GM18868 (cell line): ENCODE results near the gene MSH4.
"Not testable (repeated sequence)": the region's sequence is repeated elsewhere in the genome, so short reads cannot be mapped to it uniquely, and the experiment has no call there.

ENCODE experiments used
- ATAC-seq: cut with Tn5 transposase; IDR thresholded peaks from one replicate; pipeline ENCODE4 v1.9.1; 2021; ENCODE audit warnings: mild to moderate bottlenecking, moderate library complexity; ENCODE audit not compliant: unreplicated experiment

Gene MSH4

DNA sequence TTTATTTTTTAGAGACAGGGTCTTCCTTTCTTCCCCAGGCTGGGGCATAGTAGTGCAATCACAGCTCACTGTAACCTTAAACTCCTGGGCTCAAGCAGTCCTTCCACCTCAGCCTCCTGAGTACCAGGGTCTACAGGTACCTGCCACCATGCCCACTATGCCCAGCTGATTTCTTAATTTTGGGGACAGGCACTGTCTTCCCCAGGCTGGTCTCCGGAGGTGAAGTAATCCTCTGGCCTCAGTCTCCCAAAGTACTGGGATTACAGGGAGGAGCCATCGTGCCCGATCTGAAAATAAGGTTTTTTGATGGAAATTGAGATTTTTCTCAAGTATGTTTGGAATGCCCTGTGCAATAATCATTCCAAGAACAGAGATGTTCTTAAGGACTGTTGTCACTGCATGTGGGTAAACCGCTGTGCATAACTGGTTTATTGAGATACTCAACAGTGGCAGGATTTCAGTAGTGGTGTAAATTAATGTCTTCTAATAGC is 934 bp upstream of the MSH4 start:
- peak; percentile 6 for ATAC-seq

DNA sequence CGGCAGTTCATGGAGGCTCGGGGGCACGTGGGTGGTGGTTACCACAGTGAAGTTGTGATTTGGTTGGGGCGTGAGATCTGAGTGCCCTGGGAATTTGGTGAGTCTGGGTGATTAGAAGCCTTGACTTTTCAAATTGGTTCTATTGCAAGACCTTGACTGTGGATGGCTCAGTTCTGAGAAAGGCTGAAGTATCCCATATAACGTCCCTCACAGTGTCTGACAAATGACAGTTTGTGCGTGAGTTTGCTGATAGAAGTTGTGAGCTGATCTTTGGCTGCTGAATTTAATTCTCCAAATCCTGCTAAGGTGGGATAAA is 549 bp downstream of the MSH4 start:
- peak; percentile 8 for ATAC-seq

DNA sequence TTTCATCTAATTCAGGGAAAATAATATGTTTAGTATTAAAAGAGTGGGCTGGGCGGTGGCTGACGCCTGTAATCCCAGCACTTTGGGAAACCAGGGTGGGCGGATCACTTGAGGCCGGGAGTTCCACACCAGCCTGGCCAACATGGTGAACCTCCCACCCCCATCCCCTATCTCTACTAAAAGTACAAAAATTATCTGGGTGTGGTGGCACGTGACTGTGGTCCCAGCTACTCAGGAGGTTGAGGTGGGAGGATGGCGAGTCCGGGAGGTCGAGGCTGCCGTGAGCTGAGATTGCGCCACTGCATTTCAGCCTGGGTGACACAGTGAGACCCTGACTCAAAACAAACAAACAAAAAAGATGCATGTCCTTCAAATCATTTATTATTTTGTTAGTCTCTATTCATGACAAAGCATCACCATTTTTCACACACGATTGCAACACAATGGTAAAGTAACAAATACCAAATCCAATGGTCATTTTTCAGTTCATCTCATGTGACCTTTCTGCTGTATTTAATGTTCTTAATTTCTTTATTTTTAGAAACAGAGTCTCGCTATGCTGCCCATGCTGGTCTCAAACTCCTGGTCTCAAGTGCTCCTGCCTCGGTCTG is 1.0 kb downstream of the MSH4 start:
- ATAC-seq = no peak

DNA sequence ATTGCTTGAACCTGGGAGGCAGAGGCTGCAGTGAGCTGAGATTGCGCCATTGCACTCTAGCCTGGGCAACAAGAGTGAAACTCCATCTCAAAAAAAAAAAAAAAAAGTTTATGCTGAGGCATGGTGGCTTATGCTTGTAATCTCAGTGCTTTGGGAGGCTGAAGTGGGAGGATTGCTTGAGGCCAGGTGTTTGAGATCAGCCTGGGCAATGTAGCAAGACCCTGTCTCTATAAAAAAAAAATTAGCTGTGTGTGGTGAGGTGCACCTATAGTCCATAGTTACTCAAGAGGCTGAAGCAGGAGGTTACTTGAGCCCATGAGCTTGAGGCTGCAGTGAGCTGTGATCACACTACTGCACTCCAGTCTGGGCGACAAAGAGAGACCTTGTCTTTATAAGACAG is 4.8 kb downstream of the MSH4 start:
- ATAC-seq = not testable (repeated sequence)

DNA sequence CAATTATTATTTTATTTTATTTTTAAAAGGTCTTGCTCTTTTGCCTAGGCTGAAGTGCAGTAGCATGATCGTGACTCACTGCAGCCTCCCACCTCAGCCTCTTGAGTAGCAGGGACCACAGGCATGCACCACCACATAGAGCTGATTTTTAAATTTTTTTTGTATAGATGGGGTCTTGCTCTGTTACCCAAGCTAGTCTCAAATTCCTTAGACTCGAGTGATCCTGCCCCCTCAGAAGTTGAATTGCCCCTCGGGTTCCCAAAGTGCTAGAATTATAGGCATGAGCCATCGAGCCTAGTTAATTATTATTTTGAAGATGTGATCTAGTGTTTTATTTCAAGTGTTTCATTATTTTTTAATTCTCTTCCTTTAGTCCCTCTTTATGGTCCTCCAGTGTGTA is 12.2 kb downstream of the MSH4 start:
- ATAC-seq = no peak

DNA sequence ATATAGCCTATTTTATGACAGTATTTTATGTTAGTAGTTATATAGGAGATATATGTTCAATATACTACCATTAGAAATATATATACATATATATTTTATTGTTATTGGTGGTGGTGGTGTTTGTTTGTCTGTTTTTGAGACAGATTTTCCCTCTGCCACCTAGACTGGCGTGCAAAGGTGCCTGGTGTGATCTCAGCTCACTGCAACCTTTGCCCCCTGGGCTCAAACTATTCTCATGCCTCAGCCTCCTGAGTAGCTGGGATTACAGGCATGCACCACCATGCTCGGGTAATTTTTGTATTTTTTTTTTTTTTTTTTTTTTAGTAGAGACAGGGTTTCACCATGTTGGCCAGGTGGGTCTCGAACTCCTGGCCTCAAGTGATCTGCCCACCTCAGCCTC is 13.4 kb downstream of the MSH4 start:
- ATAC-seq = not testable (repeated sequence)

DNA sequence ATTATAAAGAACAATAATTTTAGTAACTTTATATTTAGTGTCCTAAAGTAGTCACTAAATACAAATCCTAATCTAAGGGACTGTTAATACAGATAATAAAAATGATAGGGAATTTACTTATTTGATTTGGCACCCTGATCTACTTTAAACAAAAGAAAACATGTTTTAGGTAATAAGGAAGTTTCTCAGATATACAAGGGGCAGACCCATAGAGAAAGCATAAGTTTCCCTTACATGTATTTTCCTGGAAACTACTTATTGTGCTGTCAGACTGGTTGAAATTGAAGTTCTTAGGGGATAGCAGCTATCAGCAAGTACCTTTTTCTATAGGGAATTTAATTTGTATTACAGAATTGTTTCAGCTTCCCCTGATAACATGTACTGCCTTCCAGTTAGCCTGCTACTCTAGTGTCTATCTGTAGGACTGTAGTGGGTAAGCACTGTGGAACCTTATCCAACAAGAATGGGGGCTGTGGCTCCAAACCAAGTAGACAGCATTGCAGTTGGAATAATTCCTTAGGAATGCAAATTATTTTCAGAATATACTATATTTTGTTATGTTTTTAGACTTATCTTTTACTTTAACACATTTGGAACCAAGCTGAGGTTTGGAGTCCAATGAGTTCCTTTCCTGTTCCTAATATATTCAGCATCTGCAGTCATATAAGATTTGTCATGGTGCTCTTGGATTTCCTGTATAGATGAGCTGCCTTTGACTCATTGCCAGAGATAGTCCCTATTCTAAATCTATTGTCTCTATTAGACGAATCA is 14.7 kb downstream of the MSH4 start:
- ATAC-seq = no peak

DNA sequence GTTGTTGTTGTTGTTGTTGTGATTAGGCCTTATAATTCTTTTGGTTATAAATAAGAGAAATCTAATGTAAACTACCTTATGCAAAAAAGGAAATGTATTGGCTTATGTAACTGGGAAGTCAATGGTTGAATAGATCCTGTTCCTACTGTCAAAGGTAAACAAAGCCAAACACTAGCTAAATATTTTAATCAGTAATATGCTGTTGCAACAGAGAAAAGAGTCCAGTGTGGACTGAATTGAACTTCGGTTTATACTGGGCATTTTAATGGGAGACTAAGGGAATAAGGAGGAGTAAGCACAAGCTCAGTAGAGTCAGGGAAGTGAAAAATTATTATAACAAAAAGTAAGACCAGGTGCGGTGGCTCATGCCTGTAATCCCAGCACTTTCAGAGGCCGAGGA is 15.4 kb downstream of the MSH4 start:
- ATAC-seq = no peak

DNA sequence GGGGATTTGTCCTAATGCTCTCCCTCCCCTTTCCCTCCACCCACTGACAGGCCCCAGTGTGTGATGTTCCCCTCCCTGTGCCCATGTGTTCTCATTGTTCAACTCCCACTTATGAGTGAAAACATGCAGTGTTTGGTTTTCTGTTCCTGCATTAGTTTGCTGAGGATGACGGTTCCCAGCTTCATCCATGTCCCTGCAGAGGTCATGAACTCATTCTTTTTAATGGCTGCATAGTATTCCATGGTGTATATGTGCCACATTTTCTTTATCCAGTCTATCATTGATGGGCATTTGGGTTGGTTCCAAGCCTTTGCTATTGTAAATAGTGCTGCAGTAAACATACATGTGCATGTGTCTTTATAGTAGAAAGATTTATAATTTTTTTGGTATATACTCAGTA is 26.9 kb downstream of the MSH4 start:
- not testable (repeated sequence) for ATAC-seq

DNA sequence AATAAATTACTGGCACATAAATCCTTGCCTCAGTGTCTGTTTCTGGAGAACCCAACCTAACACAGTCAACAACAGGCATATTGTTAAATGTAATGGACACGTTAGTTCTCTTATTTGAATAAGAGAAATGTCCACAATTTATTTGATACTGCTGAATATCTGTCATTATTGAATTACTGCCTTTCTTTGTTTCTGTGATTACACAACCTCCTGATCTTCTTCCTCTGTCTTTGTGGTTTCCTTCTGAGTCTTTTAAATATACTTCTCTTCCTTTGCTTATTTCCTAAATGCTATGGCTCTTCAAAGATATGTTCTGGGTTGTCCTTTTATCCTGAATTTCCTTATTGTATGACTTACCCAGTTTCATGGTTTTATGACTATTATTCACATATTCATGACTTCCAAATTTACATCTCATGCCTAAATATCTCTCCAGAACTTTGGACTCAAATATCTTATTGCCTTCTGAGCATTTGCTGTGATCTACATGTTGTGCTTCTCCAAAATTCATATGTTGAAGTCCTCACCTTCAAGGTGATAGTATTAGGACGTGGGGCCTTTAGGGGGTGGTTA is 39.9 kb downstream of the MSH4 start:
- ATAC-seq = no peak

DNA sequence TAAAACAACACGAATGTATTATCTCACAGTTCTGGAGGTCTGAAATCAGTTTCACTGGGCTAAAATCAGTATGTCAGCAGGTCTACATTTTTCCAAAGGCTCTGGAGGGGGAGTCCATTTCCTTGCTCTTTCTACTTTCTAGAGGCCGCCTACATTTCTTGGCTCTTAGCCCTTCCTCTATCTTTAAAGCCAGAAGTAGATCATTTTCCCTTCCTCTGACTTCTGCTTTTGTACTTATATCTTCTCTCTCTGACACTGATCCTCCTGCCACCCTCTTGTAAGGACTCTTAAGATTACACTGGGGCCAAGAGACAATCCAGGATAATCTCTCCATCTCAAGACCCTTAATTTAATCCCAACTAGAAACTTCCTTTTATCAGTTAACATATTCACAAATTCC is 41.4 kb downstream of the MSH4 start:
- no peak for ATAC-seq

DNA sequence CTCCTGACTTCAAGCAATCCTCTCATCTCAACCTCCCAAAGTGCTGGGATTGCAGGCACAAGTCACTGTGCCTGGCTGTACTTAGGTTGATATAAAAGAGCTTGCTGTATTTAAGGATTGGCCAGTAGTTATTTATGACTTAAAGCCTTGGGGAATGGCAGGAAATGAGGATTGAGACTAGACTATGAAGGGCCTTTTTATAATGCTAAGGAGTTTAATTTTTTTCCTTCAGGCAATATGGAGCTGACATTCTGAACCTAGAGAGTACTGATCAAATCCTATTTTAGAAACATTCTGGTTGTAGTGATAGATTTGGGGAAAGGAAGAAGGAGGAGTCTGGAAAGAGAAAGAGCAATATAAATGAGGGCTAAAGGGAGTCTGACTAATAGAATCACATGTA is 44.7 kb downstream of the MSH4 start:
- ATAC-seq = no peak

DNA sequence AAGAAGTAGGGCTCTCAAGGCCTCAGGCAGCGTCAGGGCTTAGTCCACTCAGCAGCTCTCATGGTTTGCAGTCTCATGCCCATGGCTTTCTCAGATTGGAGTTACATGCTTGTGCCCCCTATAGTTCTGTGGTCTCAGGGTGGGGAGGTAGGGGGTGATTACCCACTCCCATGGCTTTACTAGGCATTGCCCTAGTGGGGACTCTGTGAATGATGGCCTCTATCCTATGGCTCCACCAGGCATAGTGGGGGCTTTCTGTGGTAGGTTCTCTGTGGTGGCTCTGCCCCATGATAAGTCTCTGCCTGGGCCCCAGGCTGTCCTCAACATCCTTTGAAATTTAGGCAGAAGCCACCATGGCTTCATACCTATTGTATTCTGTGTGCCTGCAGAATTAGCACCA is 48.9 kb downstream of the MSH4 start:
- ATAC-seq = no peak

DNA sequence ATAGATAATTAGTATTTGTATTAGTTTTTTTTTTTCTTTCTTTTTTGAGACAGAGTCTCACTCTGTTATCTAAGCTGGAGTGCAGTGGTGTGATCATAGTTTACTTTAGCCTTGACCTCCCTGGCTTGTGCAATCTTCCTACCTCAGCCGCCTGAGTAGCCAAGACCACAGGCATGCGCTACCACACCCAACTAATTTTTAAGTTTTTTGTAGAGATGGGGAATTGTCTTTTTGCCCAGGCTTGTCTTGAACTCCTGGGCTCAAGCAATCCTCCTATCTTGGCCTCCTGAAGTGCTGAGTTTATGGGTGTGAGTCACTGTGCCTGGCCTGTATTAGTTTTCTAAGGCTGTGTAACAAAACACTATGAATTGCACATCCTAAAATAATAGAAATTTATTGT is 58.3 kb downstream of the MSH4 start:
- ATAC-seq = no peak

DNA sequence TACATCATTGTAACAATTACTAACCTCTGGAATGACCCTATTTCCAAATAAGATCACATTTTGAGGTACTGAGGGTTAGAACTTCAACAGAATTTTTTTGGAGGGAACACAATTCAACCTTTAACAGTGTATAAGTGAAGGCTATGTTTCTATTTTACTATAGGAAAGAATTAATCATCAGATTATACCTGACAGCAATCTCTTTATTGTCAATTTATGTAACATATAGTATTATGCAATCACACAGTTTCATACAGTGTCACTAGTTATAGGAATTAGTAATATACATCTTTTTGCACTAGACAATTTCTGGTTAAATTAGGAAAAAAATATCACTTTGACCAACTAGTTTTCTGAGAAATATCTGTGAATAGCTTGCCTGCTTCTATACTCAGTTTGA is 59.1 kb downstream of the MSH4 start:
- ATAC-seq = no peak

DNA sequence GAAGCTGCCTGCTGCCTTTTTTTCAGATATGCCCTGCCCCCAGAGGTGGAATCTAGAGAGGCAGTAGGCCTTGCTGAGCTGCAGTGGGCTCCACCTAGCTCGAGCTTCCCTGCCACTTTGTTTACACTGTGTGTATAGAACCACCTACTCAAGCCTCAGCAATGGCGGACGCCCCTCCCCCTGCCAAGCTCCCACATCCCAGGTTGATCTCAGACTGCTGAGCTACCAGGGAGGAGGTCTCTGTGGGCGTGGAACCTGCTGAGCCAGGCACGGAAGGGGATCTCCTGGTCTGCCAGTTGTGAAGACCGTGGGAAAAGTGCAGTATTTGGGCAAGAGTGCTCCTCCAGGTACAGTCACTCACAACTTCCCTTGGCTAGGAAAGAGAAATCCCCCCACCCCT is 65.1 kb downstream of the MSH4 start:
- ATAC-seq = no peak

DNA sequence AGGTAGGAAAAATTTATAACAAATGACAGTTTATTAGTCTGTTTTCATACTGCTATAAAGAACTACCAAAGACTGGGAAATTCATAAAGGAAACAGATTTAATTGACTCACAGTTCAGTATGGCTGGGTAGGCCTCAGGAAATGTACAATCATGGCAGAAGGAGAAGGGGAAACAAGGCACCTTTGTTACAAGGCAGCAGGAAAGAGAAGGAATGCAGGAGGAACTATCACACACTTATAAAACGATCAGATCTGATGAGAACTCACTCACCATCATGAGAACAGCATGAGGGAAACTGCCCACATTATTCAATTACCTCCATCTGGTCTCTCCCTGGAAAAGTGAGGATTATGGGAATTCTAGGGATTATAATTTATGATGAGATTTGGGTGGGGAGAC is 74.3 kb downstream of the MSH4 start:
- ATAC-seq = no peak

DNA sequence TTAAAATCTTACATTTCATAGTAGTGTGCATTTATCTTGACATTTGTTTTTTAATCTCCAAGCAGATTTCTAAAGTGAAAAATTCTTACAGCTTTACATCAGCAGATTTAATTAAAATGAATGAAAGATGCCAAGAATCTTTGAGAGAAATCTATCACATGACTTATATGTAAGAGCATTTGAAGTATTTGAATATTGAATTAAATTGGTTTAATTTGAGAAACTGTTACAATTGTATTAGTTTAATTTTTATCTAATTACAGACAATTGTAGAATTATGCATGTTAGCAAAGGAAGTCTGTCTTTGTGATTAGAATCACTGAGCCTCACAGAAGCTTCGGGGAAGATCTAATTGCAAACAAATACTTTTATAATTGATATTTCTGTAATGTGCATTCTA is 83.3 kb downstream of the MSH4 start:
- ATAC-seq = no peak

DNA sequence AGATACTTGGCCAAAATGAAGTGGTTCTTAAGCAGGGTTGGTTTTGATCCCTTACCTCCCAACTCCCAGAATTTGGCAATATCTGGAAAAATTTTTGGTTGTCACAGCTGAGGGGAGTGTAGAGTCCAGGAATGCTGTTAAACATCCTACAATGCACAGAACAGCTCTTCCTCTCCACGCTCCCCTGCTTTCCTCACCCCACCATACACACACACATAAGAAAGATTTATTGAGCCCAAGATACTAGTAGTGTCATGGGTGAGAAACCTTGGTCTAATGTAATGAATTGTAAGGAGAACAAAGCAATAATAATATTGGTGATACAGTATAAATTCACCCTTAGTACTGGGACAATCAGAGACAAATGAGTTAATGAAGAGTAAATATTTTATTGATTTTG is 87.8 kb downstream of the MSH4 start:
- no peak for ATAC-seq

DNA sequence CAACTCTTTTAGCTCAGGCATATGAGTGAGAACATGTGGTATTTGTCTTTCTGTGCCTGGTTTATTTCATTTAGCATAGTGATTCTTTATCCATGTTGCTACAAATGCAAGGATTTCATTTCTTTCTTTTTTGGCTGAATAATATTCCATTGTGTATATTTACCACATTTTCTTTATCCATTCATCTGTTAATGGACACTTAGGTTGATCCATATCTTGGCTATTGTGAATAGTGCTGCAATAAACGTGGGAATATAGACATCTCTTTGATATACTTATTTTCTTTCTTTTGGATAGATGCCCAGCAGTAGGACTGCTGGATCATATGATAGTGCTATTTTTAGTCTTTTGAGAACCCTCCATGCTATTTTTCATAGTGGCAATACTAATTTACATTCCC is 104.7 kb downstream of the MSH4 start:
- no peak for ATAC-seq

DNA sequence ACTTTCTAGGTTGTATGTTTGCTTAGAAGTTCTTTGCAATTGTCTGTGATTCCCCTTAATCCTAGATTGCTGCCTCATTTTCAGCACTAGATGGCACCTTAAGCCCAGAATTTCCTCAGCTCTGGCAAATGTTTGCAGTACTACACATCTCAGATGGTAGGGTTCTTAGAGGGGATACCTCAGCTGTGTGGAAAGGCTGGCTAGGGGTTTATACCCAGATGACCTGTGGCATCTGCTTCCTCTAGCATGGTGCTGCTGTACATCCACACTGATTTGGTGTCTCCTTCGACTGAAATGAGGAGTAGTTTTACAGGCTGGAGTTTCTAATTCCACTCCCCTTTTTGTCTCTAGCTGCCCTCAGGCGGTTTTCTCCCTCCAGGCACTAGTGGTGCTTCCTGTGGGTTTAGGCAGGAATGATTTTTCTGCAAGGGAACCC is 112.1 kb downstream of the MSH4 start:
- ATAC-seq = peak; percentile 96

DNA sequence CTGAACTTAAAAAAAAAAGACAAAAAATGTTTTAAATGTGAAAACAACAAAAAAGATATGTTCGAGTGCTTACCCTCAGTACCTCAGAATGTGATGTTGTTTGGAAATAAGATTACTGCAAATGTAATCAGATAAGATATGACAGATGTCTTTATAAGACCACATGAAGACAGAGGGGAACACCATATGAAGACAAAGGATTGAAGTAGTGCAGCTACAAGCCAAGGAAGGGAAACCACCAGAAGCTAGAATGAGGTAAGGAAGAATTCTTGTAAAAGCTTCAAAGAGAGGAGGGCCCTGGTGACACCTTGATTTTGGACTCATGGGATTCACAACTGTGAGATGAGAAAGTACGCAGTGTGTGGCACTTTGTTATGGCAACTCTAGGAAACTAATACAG is 120.2 kb downstream of the MSH4 start:
- ATAC-seq = no peak
